K562 (cell line): Measurements from ENCODE around the gene ABCG1. TPM values are rescaled to one million over a fixed set of nuclear protein-coding genes. Genes with fewer than 3 reads are reported as not detected.

ENCODE experiments used
- ARID2 ChIP-seq: fragments of 450-650 bp; IDR thresholded peaks from 2 replicates; pipeline ENCODE4 v1.6.1; 2017; ENCODE audit warnings: antibody characterized with exemption, mild to moderate bottlenecking
- BRF2 ChIP-seq: IDR thresholded peaks from 3 replicates; pipeline ENCODE4 v1.6.1; 2011; ENCODE audit warnings: borderline replicate concordance, mild to moderate bottlenecking; ENCODE audit not compliant: insufficient read length, insufficient read depth
- CCAR2 ChIP-seq: fragments of 200-400 bp; formaldehyde crosslinking; IDR thresholded peaks from 2 replicates; pipeline ENCODE4 v1.6.1; 2017; ENCODE audit warnings: mild to moderate bottlenecking, low read depth, low read length
- CEBPZ ChIP-seq: fragments of 150-350 bp; IDR thresholded peaks from 2 replicates; pipeline ENCODE4 v1.6.1; 2014; ENCODE audit warnings: low read depth, mild to moderate bottlenecking, low read length, borderline replicate concordance
- E2F6 ChIP-seq, 2 experiments: IDR thresholded peaks; 2 replicates each; pipeline ENCODE4 v1.6.1; 2011; ENCODE audit warnings: borderline replicate concordance in 1 of 2, control low read depth in 1 of 2, low read depth in 1 of 2, low read length in 1 of 2, mild to moderate bottlenecking in 1 of 2, mixed read lengths in 1 of 2, moderate library complexity in 1 of 2; ENCODE audit not compliant: insufficient read depth in 1 of 2, insufficient read length in 1 of 2, poor library complexity in 1 of 2, severe bottlenecking in 1 of 2; ENCODE audit errors: extremely low read depth in 1 of 2
- IRF2 ChIP-seq: sonication (generic); formaldehyde crosslinking; IDR thresholded peaks from 2 replicates; pipeline ENCODE4 v1.8.1; 2022; ENCODE audit warnings: mild to moderate bottlenecking, missing genetic modification reagents
- ZNF146 ChIP-seq: IDR thresholded peaks from one replicate; pipeline ENCODE4 v1.6.1; 2018; ENCODE audit warnings: missing compliant biosample characterization; ENCODE audit not compliant: unreplicated experiment
- ZNF398 ChIP-seq: fragments of 250-450 bp; sonication (Bioruptor Pico); IDR thresholded peaks from 2 replicates; pipeline ENCODE4 v1.8.0; 2021; ENCODE audit warnings: moderate library complexity, mild to moderate bottlenecking, inconsistent platforms
- ZNF561 ChIP-seq: fragments of 450-650 bp; formaldehyde crosslinking; conservative IDR thresholded peaks from 2 replicates; pipeline ENCODE4 v1.4.0; 2020; ENCODE audit warnings: mild to moderate bottlenecking, moderate library complexity
- polyA plus RNA-seq, 8 experiments: library from polyadenylated mRNA; depleted of rRNA in 4 of 8; stranded (reverse) in 5 of 8; unstranded in 3 of 8; fragments of >200 nt; fragmentation: Nextera tagmentation in 2 of 8; fragmentation: Illumina TruSeq in 1 of 8; extraction: Ambion mirVana in 2 of 8; extraction: Trizol in 1 of 8; gene quantifications; 2 replicates each; pipeline versions ENCODE4 v1.2.1 to v1.2.3, GENCODE V29; 2011 to 2014; ENCODE audit warnings: inconsistent platforms in 1 of 8, missing spikeins in 1 of 8
- total RNA-seq, 7 experiments: library from RNA; depleted of rRNA in 6 of 7; stranded (reverse); fragments of >200 nt in 6 of 7; fragmentation: Illumina TruSeq in 2 of 7; extraction: Trizol in 2 of 7; gene quantifications; 2 replicates each; pipeline versions ENCODE4 v1.2.1 to v1.2.3, GENCODE V29; 2011 to 2021; ENCODE audit warnings: low replicate concordance in 1 of 7

The ABCG1 gene
- total and polyA plus RNA-seq, 9 of the 15 experiments (the other 6 are each of a cell fraction or from before 2014, with no cell fraction given) = 0.04 to 0.09 TPM; not detected in 7

- TF ChIP-seq ZNF398 (no peak), IRF2 (CRISPR knock-in tag) (no peak), ZNF561 (CRISPR knock-in tag) (no peak), ARID2 (no peak), ZNF146 (no peak), CCAR2 (no peak), CEBPZ (no peak), BRF2 (no peak), E2F6 (IDR thresholded peaks at IDR 0.05; ENCODE audit: borderline replicate concordance in 1 of 2, extremely low read depth in 1 of 2, insufficient read depth in 1 of 2, insufficient read length in 1 of 2, low read depth in 1 of 2, low read length in 1 of 2, poor library complexity in 1 of 2, severe bottlenecking in 1 of 2) (no peak)
Measured at GRCh38 chr21:42324896-42325295, 106.0 kb downstream of the ABCG1 start (continued).
